GM12874 (cell line): Measurements from ENCODE around the gene PRR19.

ENCODE experiments used
- TF ChIP-seq, protein P1 (sequence below): IDR thresholded peaks from 2 replicates; pipeline ENCODE4 v1.5.1; 2011; ENCODE audit warnings: low read depth, mild to moderate bottlenecking, control low read depth, low read length, moderate library complexity; ENCODE audit not compliant: insufficient read depth

PRR19 gene

DNA sequence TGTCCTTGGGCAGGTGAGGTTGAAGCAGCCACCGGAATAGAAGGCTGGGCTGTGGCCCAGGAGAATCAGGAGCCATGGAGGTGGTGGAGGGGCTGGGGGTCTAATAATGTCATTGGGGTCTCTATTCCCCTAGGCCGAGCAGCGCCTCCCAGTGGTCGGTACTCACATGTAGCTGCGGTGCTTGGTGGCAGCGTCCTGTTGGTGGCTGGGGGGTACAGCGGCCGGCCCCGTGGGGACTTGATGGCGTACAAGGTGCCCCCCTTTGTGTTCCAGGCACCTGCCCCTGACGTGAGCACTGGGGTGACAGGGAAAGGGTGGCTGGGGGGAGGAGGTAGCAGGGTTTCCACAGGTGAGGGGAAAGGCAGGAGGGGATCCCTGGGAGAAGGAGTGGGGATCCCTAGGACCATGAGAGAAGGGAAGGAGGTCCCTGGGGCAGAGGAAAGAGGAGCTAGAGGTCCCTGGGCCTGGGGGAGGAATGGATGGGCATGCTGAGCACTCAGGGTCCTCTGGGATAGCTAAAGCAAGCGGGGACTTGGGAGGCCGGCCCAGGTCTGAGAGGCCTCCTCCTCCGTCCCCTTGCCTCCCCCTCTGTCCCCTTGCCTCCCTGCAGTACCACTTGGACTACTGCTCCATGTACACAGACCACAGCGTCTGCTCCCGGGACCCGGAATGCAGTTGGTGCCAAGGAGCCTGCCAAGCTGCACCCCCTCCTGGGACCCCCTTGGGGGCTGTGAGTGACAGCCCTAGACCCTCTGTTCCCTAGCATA is 41.6 kb downstream of the PRR19 start:
- TF ChIP-seq, protein P1, sequence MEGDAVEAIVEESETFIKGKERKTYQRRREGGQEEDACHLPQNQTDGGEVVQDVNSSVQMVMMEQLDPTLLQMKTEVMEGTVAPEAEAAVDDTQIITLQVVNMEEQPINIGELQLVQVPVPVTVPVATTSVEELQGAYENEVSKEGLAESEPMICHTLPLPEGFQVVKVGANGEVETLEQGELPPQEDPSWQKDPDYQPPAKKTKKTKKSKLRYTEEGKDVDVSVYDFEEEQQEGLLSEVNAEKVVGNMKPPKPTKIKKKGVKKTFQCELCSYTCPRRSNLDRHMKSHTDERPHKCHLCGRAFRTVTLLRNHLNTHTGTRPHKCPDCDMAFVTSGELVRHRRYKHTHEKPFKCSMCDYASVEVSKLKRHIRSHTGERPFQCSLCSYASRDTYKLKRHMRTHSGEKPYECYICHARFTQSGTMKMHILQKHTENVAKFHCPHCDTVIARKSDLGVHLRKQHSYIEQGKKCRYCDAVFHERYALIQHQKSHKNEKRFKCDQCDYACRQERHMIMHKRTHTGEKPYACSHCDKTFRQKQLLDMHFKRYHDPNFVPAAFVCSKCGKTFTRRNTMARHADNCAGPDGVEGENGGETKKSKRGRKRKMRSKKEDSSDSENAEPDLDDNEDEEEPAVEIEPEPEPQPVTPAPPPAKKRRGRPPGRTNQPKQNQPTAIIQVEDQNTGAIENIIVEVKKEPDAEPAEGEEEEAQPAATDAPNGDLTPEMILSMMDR, result 0 out of 2 replicates have a peak, but pooled peaks have one; percentile 39

DNA sequence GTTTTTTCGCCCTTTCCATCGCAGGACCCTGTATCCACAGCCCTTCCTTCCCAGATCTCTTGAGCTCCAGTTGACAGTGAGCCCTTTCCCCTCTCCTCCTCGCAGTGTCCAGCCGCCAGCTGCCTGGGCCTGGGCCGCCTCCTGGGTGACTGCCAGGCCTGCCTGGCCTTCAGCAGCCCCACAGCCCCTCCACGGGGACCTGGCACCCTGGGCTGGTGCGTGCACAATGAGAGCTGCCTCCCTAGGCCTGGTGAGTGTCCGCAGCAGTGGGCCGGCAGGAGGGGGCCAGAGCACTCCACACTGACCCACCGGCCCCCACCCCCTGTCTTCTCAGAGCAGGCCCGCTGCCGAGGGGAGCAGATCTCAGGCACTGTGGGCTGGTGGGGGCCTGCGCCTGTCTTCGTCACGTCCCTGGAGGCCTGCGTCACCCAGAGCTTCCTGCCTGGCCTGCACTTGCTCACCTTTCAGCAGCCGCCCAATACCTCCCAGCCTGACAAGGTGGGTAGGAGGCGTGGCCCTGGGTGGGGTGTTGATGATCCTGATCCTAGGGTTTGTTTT is 42.5 kb downstream of the PRR19 start:
- TF ChIP-seq, protein P1, result no peak

DNA sequence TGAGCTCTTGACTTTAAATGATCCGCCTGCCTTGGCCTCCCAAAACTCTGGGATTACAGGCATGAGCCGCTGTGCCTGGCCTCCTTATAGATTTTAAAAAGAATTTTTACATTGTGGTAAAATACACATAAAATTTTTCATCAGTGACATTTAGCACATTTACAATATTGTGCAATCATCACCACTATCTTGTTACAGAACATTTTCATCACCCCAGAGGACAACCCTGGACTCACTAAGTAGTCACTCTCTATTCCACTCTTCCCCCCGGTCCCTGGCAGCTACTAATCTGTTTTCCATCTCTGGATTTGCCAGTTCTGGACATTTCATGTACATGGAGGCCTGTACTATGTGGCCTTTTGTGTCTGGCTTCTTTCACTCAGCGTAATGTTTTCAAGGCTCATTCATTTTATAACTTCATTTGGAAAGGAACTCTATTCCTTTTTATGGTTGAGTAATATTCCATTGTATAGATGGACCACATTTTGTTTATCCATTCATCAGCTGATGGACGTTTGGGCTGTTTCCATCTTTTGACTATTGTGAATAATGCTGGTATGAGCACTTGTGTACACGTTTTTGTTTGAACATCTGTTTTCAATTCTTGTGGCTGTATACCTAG is 43.4 kb downstream of the PRR19 start:
- TF ChIP-seq, protein P1, result no peak

GRCh38 chr19:42348211-42348610 is 46.3 kb downstream of the PRR19 start:
- TF ChIP-seq, protein P1, result no peak

DNA sequence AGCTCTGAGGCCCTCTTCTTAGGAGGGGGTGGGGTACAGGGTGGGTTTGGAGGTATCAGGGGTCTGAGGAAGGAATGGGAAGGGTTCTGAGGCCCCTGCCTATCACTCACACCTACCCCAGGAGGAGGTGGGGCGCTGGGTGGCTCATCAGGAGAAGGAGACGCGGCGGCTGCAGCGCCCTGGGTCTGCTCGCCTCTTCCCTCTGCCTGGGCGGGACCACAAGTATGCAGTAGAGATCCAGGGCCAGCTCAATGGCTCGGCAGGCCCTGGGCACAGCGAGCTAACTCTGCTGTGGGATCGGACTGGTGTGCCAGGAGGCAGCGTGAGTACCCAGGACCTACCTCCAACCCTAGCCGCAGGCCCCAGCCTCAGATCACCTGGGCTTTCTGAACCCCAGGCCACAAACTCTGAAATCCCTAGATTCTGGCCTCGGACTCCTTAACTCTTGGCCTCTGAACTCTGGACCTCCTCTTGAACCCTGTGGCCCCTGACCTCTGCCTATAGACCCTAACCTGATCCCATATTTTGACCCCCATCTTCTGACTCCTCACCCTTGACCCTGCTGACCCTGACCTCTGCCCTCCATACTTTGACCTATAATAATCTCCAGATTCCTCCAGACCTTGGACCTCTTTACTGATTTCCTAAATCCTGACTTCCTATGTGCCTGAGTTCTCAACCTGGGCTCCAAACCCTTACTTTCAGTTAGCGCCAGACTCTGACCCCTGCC is 47.6 kb downstream of the PRR19 start:
- TF ChIP-seq, protein P1, result no peak

GRCh38 chr19:42350417-42350816 is 48.5 kb downstream of the PRR19 start:
- TF ChIP-seq, protein P1, result no peak
